NCI-H748 (cell line): ENCODE measurements around the gene ZNF287.

Experiments
- DNase-seq: peaks from one replicate; lab custom pipeline; 2025; ENCODE audit not compliant: unreplicated experiment; lab: John Stamatoyannopoulos, UW

The ZNF287 gene

DNA sequence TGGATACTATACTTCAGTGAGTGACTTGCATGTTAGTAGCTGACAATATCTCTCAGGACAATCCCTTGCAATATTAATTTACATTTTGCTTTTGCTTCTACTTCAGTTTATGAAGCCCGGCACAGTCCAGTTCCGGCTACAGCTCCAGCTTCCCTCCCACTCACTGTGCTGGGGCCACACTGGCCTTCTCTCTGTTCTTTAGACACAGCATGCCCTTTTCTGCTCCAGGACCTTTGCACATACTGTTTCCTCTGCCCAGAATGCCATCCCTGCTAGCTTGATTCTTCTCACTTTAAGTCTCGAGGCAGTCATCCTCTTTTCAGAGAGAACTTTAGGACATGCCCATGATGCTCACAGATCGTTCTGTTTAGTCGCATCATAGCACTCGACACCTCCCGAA lies 51.5 kb downstream of the ZNF287 start:
- no peak for DNase-seq

DNA sequence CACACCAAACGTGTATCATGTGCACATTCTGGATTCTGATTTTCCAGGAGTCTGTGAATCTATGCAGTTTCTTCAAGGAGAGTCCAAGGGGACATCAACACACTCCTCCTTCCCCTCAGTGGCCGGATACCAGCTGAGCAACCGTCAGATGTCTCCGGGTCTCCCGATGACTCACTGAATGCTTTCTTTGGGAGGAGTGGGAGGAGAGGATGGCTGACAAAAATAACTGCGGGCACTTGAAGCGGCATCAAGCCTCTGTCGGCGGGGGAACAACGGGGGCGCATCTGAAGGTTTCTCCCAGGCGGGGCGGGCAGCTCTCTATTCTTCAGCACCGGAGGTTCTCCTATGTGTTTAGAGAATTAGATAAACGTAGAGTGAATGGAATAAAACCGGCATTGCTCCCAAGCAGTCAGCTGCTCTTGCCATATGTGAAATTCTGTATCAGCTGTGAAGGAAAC lies 52.4 kb downstream of the ZNF287 start:
- peak; percentile 46 for DNase-seq

DNA sequence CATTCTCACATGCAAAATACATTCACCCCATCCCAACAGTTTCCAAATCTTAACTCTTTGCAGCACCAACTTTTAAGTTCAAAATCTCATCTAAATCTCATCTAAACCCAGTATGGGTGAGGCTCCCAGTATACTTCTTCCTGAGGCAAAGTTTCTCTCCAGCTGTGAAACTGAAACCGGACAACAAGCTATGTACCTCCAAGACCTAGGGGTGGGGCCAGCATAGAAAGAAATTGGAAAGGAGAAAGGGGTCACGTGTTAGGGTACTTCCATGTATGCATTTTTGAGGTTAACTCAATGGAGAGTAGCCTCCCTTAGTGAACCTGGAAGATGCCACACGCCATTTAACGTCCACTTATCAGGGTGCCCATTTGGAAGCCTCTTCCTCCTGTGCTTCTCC lies 53.1 kb downstream of the ZNF287 start:
- DNase-seq: no peak

DNA sequence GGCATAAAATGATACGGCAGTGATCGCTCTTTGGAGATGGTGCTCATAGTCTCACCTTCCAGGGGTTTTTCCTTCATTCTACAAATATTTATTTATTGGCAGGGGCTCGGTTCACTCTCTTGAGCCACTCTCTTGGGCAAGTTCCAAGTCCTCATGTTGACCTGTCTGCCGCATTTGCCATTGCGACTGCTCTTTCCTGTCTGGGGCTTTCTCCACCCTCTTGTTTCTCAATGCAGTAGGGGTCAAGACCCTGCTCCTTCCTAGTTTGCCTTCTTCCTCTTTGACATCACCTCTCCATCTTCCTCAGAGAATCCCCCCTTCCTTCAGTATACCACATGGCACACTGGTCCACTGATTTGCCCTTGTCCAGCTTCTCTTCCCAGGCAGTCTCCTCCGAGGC lies 55.1 kb downstream of the ZNF287 start:
- no peak for DNase-seq

DNA sequence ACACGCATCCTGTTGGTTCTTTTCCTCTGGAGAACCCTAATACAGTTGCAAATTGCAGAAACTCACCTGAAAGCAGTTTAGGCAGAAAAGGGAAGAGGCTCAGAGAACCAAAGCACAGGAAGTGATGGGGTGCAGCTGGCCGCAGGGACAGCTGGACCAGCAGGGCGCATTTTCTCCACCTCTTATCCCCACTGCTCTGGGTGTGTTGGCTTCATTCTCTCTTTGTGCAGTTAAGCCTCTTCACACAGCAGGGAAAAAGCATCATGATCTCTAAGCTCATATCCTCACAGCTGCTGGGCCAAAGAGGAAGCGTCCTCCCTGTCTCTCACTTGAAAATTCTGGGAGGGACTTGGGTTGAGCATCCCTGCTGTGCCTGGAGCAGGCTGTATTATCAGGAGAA lies 57.0 kb downstream of the ZNF287 start:
- peak; percentile 83 for DNase-seq

DNA sequence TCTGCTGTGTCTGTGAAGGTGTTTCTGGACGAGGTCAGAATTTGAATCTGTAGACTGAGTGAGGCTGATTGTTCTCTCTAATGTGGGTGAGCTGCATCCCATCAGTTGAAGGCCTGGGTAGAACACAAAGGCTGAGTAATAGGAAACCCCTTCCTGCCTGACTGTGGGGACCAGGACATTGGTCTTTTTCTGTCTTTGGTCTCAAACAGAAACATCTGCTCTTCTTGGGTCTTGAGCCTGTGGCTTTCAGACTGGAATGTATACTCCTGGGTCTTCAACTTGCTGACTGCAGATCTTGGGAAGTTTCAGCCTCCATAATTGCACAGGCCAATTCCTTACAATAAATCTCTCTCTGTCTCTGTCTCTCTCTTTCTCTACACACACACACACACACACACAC lies 57.4 kb downstream of the ZNF287 start:
- no peak for DNase-seq

DNA sequence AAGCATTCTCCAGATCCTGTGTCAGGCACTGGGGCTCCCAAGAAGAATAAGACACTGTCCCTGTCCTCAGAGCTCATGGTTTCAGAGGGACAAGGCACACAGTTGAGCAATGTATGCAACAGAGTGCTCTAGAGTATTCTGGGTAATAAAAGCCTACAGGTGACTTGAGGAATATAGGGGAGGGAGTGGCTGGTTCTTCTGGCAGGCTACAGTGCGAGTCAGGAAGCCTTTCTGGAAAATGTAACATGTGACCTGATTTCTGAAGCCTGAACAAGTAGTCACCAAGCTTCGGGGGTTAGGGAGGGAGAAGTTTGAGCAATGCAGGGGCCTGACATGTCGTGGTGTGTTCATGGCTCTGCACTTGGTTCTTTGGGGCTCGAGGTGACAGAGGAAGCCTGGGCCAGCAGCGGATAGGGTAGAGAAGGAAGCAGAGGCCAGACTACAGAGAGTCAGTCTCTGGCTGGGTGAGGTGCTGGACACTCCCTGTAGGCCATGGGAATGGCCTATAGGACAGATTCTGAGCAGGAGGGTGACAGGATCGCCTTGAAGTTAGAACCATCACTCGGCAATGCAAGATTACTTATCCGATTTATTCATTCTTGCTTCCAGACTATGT lies 61.0 kb downstream of the ZNF287 start:
- DNase-seq: no peak

DNA sequence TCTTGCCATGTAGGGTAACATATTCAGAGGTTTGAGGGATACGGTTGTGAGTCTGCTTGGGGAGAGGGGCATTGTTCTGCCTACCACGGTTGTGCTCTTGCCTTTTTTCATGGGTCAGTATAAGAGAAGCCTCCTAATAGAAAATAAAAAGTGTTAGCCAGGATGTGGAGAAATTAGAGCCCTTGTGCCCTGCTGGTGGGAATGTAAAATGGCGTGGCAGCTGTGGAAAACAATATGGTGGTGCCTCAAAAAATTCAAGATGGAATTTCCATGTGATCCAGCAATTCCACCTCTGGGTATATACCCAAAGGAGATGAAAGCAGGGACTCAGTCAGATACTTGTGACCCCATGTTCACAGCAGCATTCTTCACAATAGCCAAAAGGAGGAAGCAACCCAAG lies 62.8 kb downstream of the ZNF287 start:
- no peak for DNase-seq

DNA sequence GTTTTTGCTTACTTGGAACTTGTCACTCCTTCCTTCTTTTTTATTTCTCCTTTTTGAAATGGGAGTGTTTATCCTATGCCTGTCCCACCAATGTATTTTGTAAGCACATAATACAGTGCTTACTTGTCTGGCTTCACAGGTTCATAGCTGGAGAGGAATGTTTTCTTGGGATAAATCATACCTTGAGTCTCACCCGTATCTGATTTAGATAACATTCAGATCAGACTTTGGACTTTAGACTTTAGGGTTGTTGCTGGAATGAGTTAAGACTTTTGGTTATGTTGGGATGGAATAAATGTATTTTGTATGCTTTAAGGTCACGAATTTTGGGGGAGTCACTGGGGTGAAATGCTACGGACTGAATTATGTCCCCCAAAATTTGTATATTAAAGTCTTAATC lies 64.0 kb downstream of the ZNF287 start:
- no peak for DNase-seq
